CD14-positive monocyte (primary cell): ENCODE data around the gene S100A6. TPM values are rescaled to one million over a fixed set of nuclear protein-coding genes. Genes with fewer than 3 reads are reported as not detected.

ENCODE experiments used
- DNase-seq, 3 donors: peaks; one replicate each; pipeline ENCODE4 v3.0.0-alpha.2; 2011 to 2022
- H2AFZ ChIP-seq: 2 replicates; pipeline ENCODE4 v1.6.0; 2012; ENCODE audit warnings: mild to moderate bottlenecking, low read depth, low read length, inconsistent platforms; ENCODE audit not compliant: insufficient read depth, poor library complexity, severe bottlenecking
- H3K27ac ChIP-seq, 2 donors: 1 replicate in 1 of 2; 2 replicates in 1 of 2; pipeline ENCODE4 v1.5.1; 2012 to 2013; ENCODE audit warnings: low read length in 2 of 2, control low read depth in 1 of 2, inconsistent platforms in 1 of 2, low read depth in 1 of 2, mild to moderate bottlenecking in 1 of 2
- H3K27me3 ChIP-seq, 2 donors: one replicate each; pipeline versions ENCODE4 v1.6.0 to v1.6.1; 2011 to 2013; ENCODE audit warnings: low read length in 2 of 2; ENCODE audit not compliant: control insufficient read depth in 2 of 2, insufficient read depth in 2 of 2
- H3K36me3 ChIP-seq, 2 donors: replicated peaks in 1 of 2; 1 replicate in 1 of 2; 2 replicates in 1 of 2; pipeline versions ENCODE4 v1.5.1 to v1.6.1; 2012 to 2013; ENCODE audit warnings: low read length in 2 of 2, control low read depth in 1 of 2, inconsistent platforms in 1 of 2, mild to moderate bottlenecking in 1 of 2; ENCODE audit not compliant: insufficient read depth in 2 of 2, control insufficient read depth in 1 of 2
- H3K4me1 ChIP-seq, 2 donors: 1 replicate in 1 of 2; 2 replicates in 1 of 2; pipeline versions ENCODE4 v1.5.1 to v1.6.1; 2012 to 2013; ENCODE audit warnings: low read length in 2 of 2, control low read depth in 1 of 2, inconsistent platforms in 1 of 2, mild to moderate bottlenecking in 1 of 2, moderate library complexity in 1 of 2; ENCODE audit not compliant: insufficient read depth in 2 of 2, control insufficient read depth in 1 of 2
- H3K4me2 ChIP-seq: replicated peaks from 2 replicates; pipeline ENCODE3; 2012; ENCODE audit warnings: low read length, moderate library complexity, mild to moderate bottlenecking; ENCODE audit not compliant: poor library complexity, severe bottlenecking; ENCODE audit errors: extremely low read depth
- H3K4me3 ChIP-seq, 3 experiments: fragments of 200-600 bp in 1 of 3; sonication (generic) in 1 of 3; replicated peaks in 1 of 3; 1 replicate in 2 of 3; 2 replicates in 1 of 3; pipeline ENCODE4 v1.5.1; 2011 to 2013; ENCODE audit warnings: low read length in 3 of 3, mild to moderate bottlenecking in 3 of 3, control low read depth in 2 of 3, low read depth in 2 of 3, inconsistent platforms in 1 of 3, moderate library complexity in 1 of 3
- H3K79me2 ChIP-seq: 2 replicates; pipeline ENCODE4 v1.6.0; 2012; ENCODE audit warnings: mild to moderate bottlenecking, control low read depth, inconsistent platforms, low read length, moderate library complexity; ENCODE audit not compliant: insufficient read depth
- H3K9ac ChIP-seq: 2 replicates; pipeline ENCODE4 v1.6.0; 2017; ENCODE audit warnings: low read length, mild to moderate bottlenecking; ENCODE audit not compliant: insufficient read depth, poor library complexity, severe bottlenecking
- H3K9me3 ChIP-seq, 2 donors: replicated peaks in 1 of 2; 1 replicate in 1 of 2; 2 replicates in 1 of 2; pipeline versions ENCODE4 v1.5.1 to v1.6.1; 2012 to 2013; ENCODE audit warnings: low read length in 2 of 2, control low read depth in 1 of 2; ENCODE audit not compliant: control insufficient read depth in 1 of 2, insufficient read depth in 1 of 2
- H4K20me1 ChIP-seq: 2 replicates; pipeline ENCODE4 v1.6.0; 2012; ENCODE audit warnings: mild to moderate bottlenecking, low read length, control low read depth, moderate library complexity; ENCODE audit not compliant: insufficient read depth
- H3K27ac Mint-ChIP-seq, 7 donors: one replicate each; pipeline ENCODE4 v1.8.0; 2020; ENCODE audit warnings: mild to moderate bottlenecking in 7 of 7, mixed read lengths in 7 of 7, moderate library complexity in 6 of 7, inconsistent platforms in 2 of 7
- H3K27me3 Mint-ChIP-seq, 3 donors: one replicate each; pipeline ENCODE4 v1.8.0; 2021 to 2022; ENCODE audit warnings: low read depth in 3 of 3, mild to moderate bottlenecking in 3 of 3, mixed read lengths in 3 of 3, moderate library complexity in 3 of 3, inconsistent platforms in 1 of 3
- H3K36me3 Mint-ChIP-seq, 2 donors: one replicate each; pipeline ENCODE4 v1.8.0; 2020; ENCODE audit warnings: mixed read lengths in 2 of 2, inconsistent platforms in 1 of 2, mild to moderate bottlenecking in 1 of 2
- H3K4me1 Mint-ChIP-seq: one replicate; pipeline ENCODE4 v1.8.0; 2020; ENCODE audit warnings: mild to moderate bottlenecking, mixed read lengths
- H3K4me3 Mint-ChIP-seq, 2 donors: one replicate each; pipeline ENCODE4 v1.8.0; 2020; ENCODE audit warnings: mild to moderate bottlenecking in 2 of 2, mixed read lengths in 2 of 2, moderate library complexity in 1 of 2
- H3K9me3 Mint-ChIP-seq, 7 donors: one replicate each; pipeline ENCODE4 v1.8.0; 2020 to 2022; ENCODE audit warnings: mixed read lengths in 7 of 7, mild to moderate bottlenecking in 6 of 7, moderate library complexity in 6 of 7, inconsistent platforms in 2 of 7
- CTCF ChIP-seq: fragments of 200-600 bp; IDR thresholded peaks from one replicate; pipeline ENCODE4 v1.8.0; 2022; ENCODE audit warnings: antibody characterized with exemption, mild to moderate bottlenecking
- WGBS: methylation state at CpG from one replicate; pipeline ENCODE4 v1.1.5; 2013; ENCODE audit warnings: missing lambda C conversion rate; ENCODE audit not compliant: insufficient coverage; 5-methylcytosine and 5-hydroxymethylcytosine counted together
- intact Hi-C, 2 donors: fragments of 100-400 bp; cut with micrococcal nuclease; formaldehyde crosslinking; loops; one replicate each; pipeline versions ENCODE4 v1.15.0 to v1.15.1; 2023
- polyA plus RNA-seq, 3 donors: library from polyadenylated mRNA; depleted of rRNA in 1 of 3; unstranded in 2 of 3; stranded (reverse) in 1 of 3; fragments of 300-500 nt in 2 of 3; fragments of >200 nt in 1 of 3; fragmentation: Illumina TruSeq in 2 of 3; gene quantifications; 1 replicate in 2 of 3; 2 replicates in 1 of 3; pipeline ENCODE4 v1.2.3, GENCODE V29; 2012 to 2021

S100A6 gene
- polyA plus RNA-seq, 3 donors, result 1,242 to 5,004 (median 4,414) TPM

GRCh38 chr1:153487707-153488106 lies 48.1 kb downstream of the S100A6 start:
- Histone ChIP-seq H3K36me3 (no peaks in the 10 kb centered on the region), H3K27me3 (no peaks in the 10 kb centered on the region), H2AFZ (no peak overlapping the region), H3K4me3 (no peak overlapping the region), H4K20me1 (no peaks in the 10 kb centered on the region), H3K79me2 (no peaks in the 10 kb centered on the region), H3K9me3 (no peaks in the 10 kb centered on the region), H3K4me1 (peaks cover 13 to 17% of the 10 kb centered on the region in 2 donors), H3K9ac (no peak overlapping the region), H3K4me2 (no peak overlapping the region), H3K27ac (no peak overlapping the region)
- intact Hi-C loops, result no loop called here
- no peak for DNase-seq
- WGBS, result no CpG with 5 or more reads among the region's 2 CpGs
- no peak for TF ChIP-seq CTCF
- H3K9me3 Mint-ChIP-seq, result peaks cover 0 to 2% (median 0%) of the 10 kb centered on the region in 7 donors
- peaks cover 6 to 20% (median 6%) of the 10 kb centered on the region in 3 donors for H3K27me3 Mint-ChIP-seq
- H3K4me3 Mint-ChIP-seq, result no peak overlapping the region
- H3K36me3 Mint-ChIP-seq, result no peaks in the 10 kb centered on the region
- no peak overlapping the region for H3K27ac Mint-ChIP-seq
- peaks cover 10% of the 10 kb centered on the region for H3K4me1 Mint-ChIP-seq

- no peaks in the 10 kb centered on the region for H3K36me3 ChIP-seq
- TF ChIP-seq CTCF, result no peak
- WGBS, result 100% methylated on average over 1 of the region's 2 CpGs
- no peaks in the 10 kb centered on the region for H4K20me1 ChIP-seq
- intact Hi-C loops, result no loop called here
- no peak overlapping the region for H3K4me2 ChIP-seq
- peaks cover 12 to 25% (median 16%) of the 10 kb centered on the region in 3 donors for H3K27me3 Mint-ChIP-seq
- H2AFZ ChIP-seq, result no peak overlapping the region
- no peak overlapping the region for H3K4me3 Mint-ChIP-seq
- no peaks in the 10 kb centered on the region for H3K9me3 ChIP-seq
- peaks cover 0 to 2% of the 10 kb centered on the region in 2 donors for H3K27me3 ChIP-seq
- no peaks in the 10 kb centered on the region for H3K79me2 ChIP-seq
- peaks cover 6 to 9% of the 10 kb centered on the region in 2 donors for H3K4me1 ChIP-seq
- H3K9me3 Mint-ChIP-seq, result peaks cover 0 to 2% (median 0%) of the 10 kb centered on the region in 7 donors
- H3K4me1 Mint-ChIP-seq, result peaks cover 6% of the 10 kb centered on the region
- H3K4me3 ChIP-seq, result no peak overlapping the region
- no peak for DNase-seq
- H3K27ac ChIP-seq, result no peak overlapping the region
- H3K27ac Mint-ChIP-seq, result no peak overlapping the region
- H3K9ac ChIP-seq, result no peak overlapping the region
- no peaks in the 10 kb centered on the region for H3K36me3 Mint-ChIP-seq
Measured at GRCh38 chr1:153485863-153486262, 49.9 kb downstream of the S100A6 start.

Other genes with a start within 250 kb of the S100A6 start
- gene PGLYRP3, start 223.0 kb downstream of the S100A6 start, polyA plus RNA-seq, result not detected
- not detected for gene PGLYRP4, start 187.2 kb downstream of the S100A6 start, polyA plus RNA-seq
- gene S100A9, start 178.1 kb downstream of the S100A6 start, polyA plus RNA-seq, result over 10,000 TPM; 20,498 to 43,602 (median 40,800) TPM
- 1,000 to 10,000 TPM; 1,275 to 2,834 (median 2,543) TPM for gene S100A12, start 160.4 kb downstream of the S100A6 start, polyA plus RNA-seq
- over 10,000 TPM in 2 of 3 donors, 1,000 to 10,000 TPM in 1; 4,193 to 30,135 (median 27,689) TPM for gene S100A8, start 144.9 kb downstream of the S100A6 start, polyA plus RNA-seq
- gene S100A7A, start 119.5 kb downstream of the S100A6 start, polyA plus RNA-seq, result not detected
- gene S100A7, start 75.3 kb downstream of the S100A6 start, polyA plus RNA-seq, result not detected
- gene S100A5, start 4.9 kb upstream of the S100A6 start, polyA plus RNA-seq, result 1 to 10 TPM in 2 of 3 donors, not detected in 1; 1.4 to 2.1 TPM
- 1,000 to 10,000 TPM; 4,538 to 7,344 (median 6,092) TPM for gene S100A4, start 9.8 kb upstream of the S100A6 start, polyA plus RNA-seq
- gene S100A3, start 13.3 kb upstream of the S100A6 start, polyA plus RNA-seq, result under 1 TPM in 2 of 3 donors, not detected in 1; 0.31 to 0.54 TPM
- under 1 TPM in 1 of 3 donors, not detected in 2; 0.32 TPM for gene S100A2, start 29.9 kb upstream of the S100A6 start, polyA plus RNA-seq
- gene S100A16, start 77.1 kb upstream of the S100A6 start, polyA plus RNA-seq, result not detected
- under 1 TPM in 1 of 3 donors, not detected in 2; 0.08 TPM for gene S100A14, start 80.3 kb upstream of the S100A6 start, polyA plus RNA-seq
- gene S100A13, start 91.5 kb upstream of the S100A6 start, polyA plus RNA-seq, result 10 to 100 TPM in 1 of 3 donors, 1 to 10 TPM in 2; 2.5 to 13.9 (median 2.6) TPM
- gene S100A1, start 92.4 kb upstream of the S100A6 start, polyA plus RNA-seq, result not detected
- 10 to 100 TPM; 28.1 to 56.2 (median 38.2) TPM for gene CHTOP, start 98.1 kb upstream of the S100A6 start, polyA plus RNA-seq
- gene SNAPIN, start 122.7 kb upstream of the S100A6 start, polyA plus RNA-seq, result 100 to 1,000 TPM in 2 of 3 donors, 10 to 100 TPM in 1; 30.7 to 141 (median 135) TPM
- 100 to 1,000 TPM; 103 to 118 (median 115) TPM for gene ILF2, start 135.0 kb upstream of the S100A6 start, polyA plus RNA-seq
- not detected for gene NPR1, start 142.7 kb upstream of the S100A6 start, polyA plus RNA-seq
- gene INTS3, start 192.1 kb upstream of the S100A6 start, polyA plus RNA-seq, result 10 to 100 TPM in 2 of 3 donors, 1 to 10 TPM in 1; 9.2 to 76.9 (median 15.9) TPM
- gene SLC27A3, start 239.4 kb upstream of the S100A6 start, polyA plus RNA-seq, result 100 to 1,000 TPM in 2 of 3 donors, 10 to 100 TPM in 1; 84.5 to 123 (median 118) TPM